ENCODE results near the gene RPRD2.

- TF ChIP-seq CTCF (conservative IDR thresholded peaks at IDR 0.05) (no peak), EZH2 (IDR thresholded peaks at IDR 0.05; ENCODE audit: low read depth) (no peak)
These were observed 45.8 kb downstream of the RPRD2 start for GRCh38 chr1:150409504-150410362.
